Measurements from ENCODE around the gene P2RX5. TPM values are rescaled to one million over a fixed set of nuclear protein-coding genes. Genes with fewer than 3 reads are reported as not detected.

Gene P2RX5
- total RNA-seq, 1 experiment from 2014 or later = not detected

Other genes with a start within 250 kb of the P2RX5 start
- not detected in 2 replicates for gene SPATA22, start 224.3 kb downstream of the P2RX5 start, total RNA-seq (2014; rRNA removed; shearing (Covaris generic))
- 0.16 and 0.66 TPM in 2 replicates for gene ASPA, start 220.2 kb downstream of the P2RX5 start, total RNA-seq (2014; rRNA removed; shearing (Covaris generic))
- not detected in 2 replicates for gene TRPV3, start 138.3 kb downstream of the P2RX5 start, total RNA-seq (2014; rRNA removed; shearing (Covaris generic))
- gene TRPV1, start 86.7 kb downstream of the P2RX5 start, total RNA-seq (2014; rRNA removed; shearing (Covaris generic)) = 1.2 and 1.7 TPM in 2 replicates
- 4.9 and 6.1 TPM in 2 replicates for gene SHPK, start 59.9 kb downstream of the P2RX5 start, total RNA-seq (2014; rRNA removed; shearing (Covaris generic))
- gene CTNS, start 59.4 kb downstream of the P2RX5 start, total RNA-seq (2014; rRNA removed; shearing (Covaris generic)) = 12.6 and 22.6 TPM in 2 replicates
- gene TAX1BP3, start 27.6 kb downstream of the P2RX5 start, total RNA-seq (2014; rRNA removed; shearing (Covaris generic)) = 77.8 and 86.8 TPM in 2 replicates
- gene EMC6, start 27.3 kb downstream of the P2RX5 start, total RNA-seq (2014; rRNA removed; shearing (Covaris generic)) = 15.9 and 26.6 TPM in 2 replicates
- gene HASPIN, start 27.7 kb upstream of the P2RX5 start, total RNA-seq (2014; rRNA removed; shearing (Covaris generic)) = 8.5 and 9.4 TPM in 2 replicates
- 37.6 and 43.0 TPM in 2 replicates for gene ITGAE, start 105.0 kb upstream of the P2RX5 start, total RNA-seq (2014; rRNA removed; shearing (Covaris generic))
- gene NCBP3, start 150.1 kb upstream of the P2RX5 start, total RNA-seq (2014; rRNA removed; shearing (Covaris generic)) = 4.4 and 6.9 TPM in 2 replicates
- gene CAMKK1, start 196.9 kb upstream of the P2RX5 start, total RNA-seq (2014; rRNA removed; shearing (Covaris generic)) = 2.7 and 3.5 TPM in 2 replicates
- gene P2RX1, start 220.3 kb upstream of the P2RX5 start, total RNA-seq (2014; rRNA removed; shearing (Covaris generic)) = not detected in 2 replicates